GM18517 (cell line): ENCODE results near the gene LCK.
"Not testable (repeated sequence)": the region's sequence is repeated elsewhere in the genome, so short reads cannot be mapped to it uniquely, and the experiment has no call there.

Source experiments
- ATAC-seq: cut with Tn5 transposase; IDR thresholded peaks from one replicate; pipeline ENCODE4 v1.9.1; 2021; ENCODE audit warnings: mild to moderate bottlenecking, moderate library complexity; ENCODE audit not compliant: unreplicated experiment

LCK gene

GRCh38 chr1:32239337-32239736 lies 11.7 kb upstream of the LCK start:
- no peak for ATAC-seq

GRCh38 chr1:32239790-32240139 lies 11.3 kb upstream of the LCK start:
- no peak for ATAC-seq

- ATAC-seq: no peak
These were observed 10.7 kb upstream of the LCK start for GRCh38 chr1:32240140-32240951.

- ATAC-seq: no peak
These were observed 9.9 kb upstream of the LCK start for GRCh38 chr1:32241001-32241763.

GRCh38 chr1:32242341-32242851 lies 8.7 kb upstream of the LCK start:
- no peak for ATAC-seq

- ATAC-seq: no peak
These were observed 4.2 kb upstream of the LCK start, which contains the start of gene FAM167B for GRCh38 chr1:32246888-32247273. TSS of gene FAM167B (plus strand) at chr1:32247222. CDS start at chr1:32247422, 200 bp downstream.

- ATAC-seq: no peak
These were observed 3.6 kb upstream of the LCK start for GRCh38 chr1:32247452-32247851.

- ATAC-seq: no peak
These were observed 2.8 kb upstream of the LCK start for GRCh38 chr1:32247983-32248889.

GRCh38 chr1:32249831-32250525 lies 1.1 kb upstream of the LCK start:
- ATAC-seq: peak; percentile 54

GRCh38 chr1:32255072-32256071 lies 4.3 kb downstream of the LCK start:
- no peak for ATAC-seq

GRCh38 chr1:32256473-32257226 lies 5.6 kb downstream of the LCK start:
- ATAC-seq: no peak

GRCh38 chr1:32257227-32257508 lies 6.1 kb downstream of the LCK start:
- no peak for ATAC-seq

GRCh38 chr1:32263236-32263593 lies 12.2 kb downstream of the LCK start:
- not testable (repeated sequence) for ATAC-seq

GRCh38 chr1:32263744-32264143 lies 12.7 kb downstream of the LCK start:
- ATAC-seq: no peak

- no peak for ATAC-seq
These were observed 14.8 kb downstream of the LCK start for GRCh38 chr1:32265846-32266245.

GRCh38 chr1:32266921-32267591 lies 16.0 kb downstream of the LCK start:
- no peak for ATAC-seq

- ATAC-seq: no peak
These were observed 18.7 kb downstream of the LCK start for GRCh38 chr1:32269744-32270143.
